Measurements from ENCODE around the gene BCAS1.

The BCAS1 gene

GRCh38 chr20:53957451-53958172, 112.8 kb downstream of the BCAS1 start:
- DNase-seq, result peak; percentile 7

GRCh38 chr20:53956013-53956715, 114.2 kb downstream of the BCAS1 start:
- DNase-seq, result no peak

GRCh38 chr20:53954723-53955658, 115.4 kb downstream of the BCAS1 start:
- no peak for DNase-seq

- DNase-seq, result no peak
Measured at GRCh38 chr20:53952528-53953096, 117.8 kb downstream of the BCAS1 start.

GRCh38 chr20:53950578-53950977, 119.8 kb downstream of the BCAS1 start:
- no peak for DNase-seq

- no peak for DNase-seq
Measured at GRCh38 chr20:53950031-53950430, 120.4 kb downstream of the BCAS1 start.

GRCh38 chr20:53949319-53949839, 121.0 kb downstream of the BCAS1 start:
- no peak for DNase-seq

GRCh38 chr20:53948383-53949318, 121.7 kb downstream of the BCAS1 start:
- no peak for DNase-seq

- DNase-seq, result no peak
Measured at GRCh38 chr20:53947501-53948195, 122.7 kb downstream of the BCAS1 start.

GRCh38 chr20:53946106-53946505, 124.3 kb downstream of the BCAS1 start:
- DNase-seq, result no peak

- no peak for DNase-seq
Measured at GRCh38 chr20:53945478-53945877, 124.9 kb downstream of the BCAS1 start.

- no peak for DNase-seq
Measured at GRCh38 chr20:53944796-53945195, 125.6 kb downstream of the BCAS1 start.

GRCh38 chr20:53943522-53944291, 126.7 kb downstream of the BCAS1 start:
- peak; percentile 46 for DNase-seq

- no peak for DNase-seq
Measured at GRCh38 chr20:53942973-53943372, 127.4 kb downstream of the BCAS1 start.

GRCh38 chr20:53942472-53942816, 128.0 kb downstream of the BCAS1 start:
- DNase-seq, result no peak

GRCh38 chr20:53941680-53942471, 128.5 kb downstream of the BCAS1 start:
- no peak for DNase-seq

GRCh38 chr20:53940907-53941545, 129.4 kb downstream of the BCAS1 start:
- DNase-seq, result no peak

GRCh38 chr20:53940360-53940702, 130.1 kb downstream of the BCAS1 start:
- DNase-seq, result no peak
